ENCODE measurements around the gene RNF11.
A peak's percentile ranks its signal among the peaks of the same experiment; 100 is the strongest.

RNF11 gene, protein sequence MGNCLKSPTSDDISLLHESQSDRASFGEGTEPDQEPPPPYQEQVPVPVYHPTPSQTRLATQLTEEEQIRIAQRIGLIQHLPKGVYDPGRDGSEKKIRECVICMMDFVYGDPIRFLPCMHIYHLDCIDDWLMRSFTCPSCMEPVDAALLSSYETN

GRCh38 chr1:51235673-51236530, at the start of gene RNF11:
TSS of gene RNF11 (plus strand) at chr1:51236273. CDS start at chr1:51236757, 484 bp downstream.
- DNase-seq (ENCODE audit: low spot score in 2 of 2) (peak; percentile 80 to 89), ATAC-seq (replicated peaks; ENCODE audit: extremely low read depth, poor library complexity, severe bottlenecking) (peak; percentile 95)
- no peaks in the 10 kb centered on the region for H3K27me3 Mint-ChIP-seq
- peaks cover 25% of the 10 kb centered on the region for H3K4me1 Mint-ChIP-seq
- no peak within 1 kb of the TSS for H3K27ac Mint-ChIP-seq (ENCODE audit: low read depth)
- H3K36me3 Mint-ChIP-seq (ENCODE audit: insufficient read depth): peaks cover 2% of the 10 kb centered on the region
- H3K9me3 Mint-ChIP-seq: no peaks in the 10 kb centered on the region
- H3K4me3 Mint-ChIP-seq: no peak within 1 kb of the TSS

GRCh38 chr1:51188230-51188629, 47.8 kb upstream of the RNF11 start:
- no peaks in the 10 kb centered on the region for H3K4me1 Mint-ChIP-seq
- no peak overlapping the region for H3K4me3 Mint-ChIP-seq
- H3K27ac Mint-ChIP-seq (ENCODE audit: low read depth): no peak overlapping the region
- H3K9me3 Mint-ChIP-seq: no peaks in the 10 kb centered on the region
- DNase-seq (ENCODE audit: low spot score in 2 of 2): no peak
- H3K36me3 Mint-ChIP-seq (ENCODE audit: insufficient read depth): no peaks in the 10 kb centered on the region
- ATAC-seq (replicated peaks; ENCODE audit: extremely low read depth, poor library complexity, severe bottlenecking): no peak
- H3K27me3 Mint-ChIP-seq: peaks cover 7% of the 10 kb centered on the region

DNA sequence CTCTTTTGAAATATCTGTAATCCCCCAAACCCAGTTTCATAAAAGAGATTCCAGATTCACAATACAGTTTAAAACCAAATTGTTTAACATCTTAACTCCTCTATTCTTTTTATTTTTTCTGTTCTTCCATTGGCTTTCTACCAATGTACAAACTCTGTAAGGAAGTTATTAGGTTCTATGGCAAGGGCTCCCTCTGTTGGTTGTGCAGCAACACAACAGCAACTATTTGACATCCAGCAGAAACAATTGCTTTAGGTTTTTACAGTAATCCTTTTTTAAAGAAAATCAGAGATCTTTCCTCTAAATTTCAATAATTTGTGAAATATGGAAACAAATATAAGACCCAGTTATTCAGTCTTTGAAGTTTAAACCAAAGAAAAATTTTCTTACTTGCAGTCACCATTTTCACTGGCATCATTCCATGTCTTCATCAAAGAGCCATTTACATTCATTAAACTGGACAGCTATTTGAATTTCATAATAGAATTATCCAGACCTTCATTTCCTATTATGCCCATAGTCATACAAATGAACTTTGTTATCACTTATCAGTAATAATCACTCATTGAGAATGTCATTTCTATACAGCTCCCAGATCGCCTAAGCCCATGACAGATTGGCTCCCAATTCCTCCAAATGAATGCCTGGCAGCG, 46.5 kb upstream of the RNF11 start:
- H3K9me3 Mint-ChIP-seq: no peaks in the 10 kb centered on the region
- H3K4me3 Mint-ChIP-seq: no peak overlapping the region
- ATAC-seq (replicated peaks; ENCODE audit: extremely low read depth, poor library complexity, severe bottlenecking): no peak
- H3K27me3 Mint-ChIP-seq: no peaks in the 10 kb centered on the region
- no peak overlapping the region for H3K27ac Mint-ChIP-seq (ENCODE audit: low read depth)
- DNase-seq (ENCODE audit: low spot score in 2 of 2): peak in 1 of 2 donors; percentile 13
- no peaks in the 10 kb centered on the region for H3K36me3 Mint-ChIP-seq (ENCODE audit: insufficient read depth)
- no peaks in the 10 kb centered on the region for H3K4me1 Mint-ChIP-seq

DNA sequence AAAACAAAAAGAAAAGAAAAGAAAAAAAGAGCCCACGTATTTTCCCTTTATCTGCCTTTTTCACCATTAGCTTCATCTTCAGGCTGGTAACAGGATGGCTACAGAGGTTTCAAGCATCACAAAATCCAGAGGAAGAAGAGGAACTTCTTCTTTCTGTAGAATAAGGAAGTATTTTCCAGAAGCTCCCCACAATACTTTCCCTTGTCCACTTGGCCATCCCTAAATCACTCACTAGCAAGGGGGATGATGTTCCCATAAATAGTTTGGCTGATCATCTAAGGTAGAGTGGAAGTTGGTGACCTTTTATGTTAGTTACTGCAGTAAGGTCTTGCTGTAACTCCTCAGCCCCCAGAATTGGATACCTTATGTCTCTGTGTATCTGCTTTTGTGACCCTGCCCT, 45.1 kb upstream of the RNF11 start:
- Mint-ChIP-seq H3K9me3 (no peaks in the 10 kb centered on the region), H3K36me3 (ENCODE audit: insufficient read depth) (no peaks in the 10 kb centered on the region), H3K4me1 (no peaks in the 10 kb centered on the region), H3K27me3 (no peaks in the 10 kb centered on the region), H3K4me3 (no peak overlapping the region), H3K27ac (ENCODE audit: low read depth) (no peak overlapping the region)
- ATAC-seq (replicated peaks; ENCODE audit: extremely low read depth, poor library complexity, severe bottlenecking) (no peak), DNase-seq (ENCODE audit: low spot score in 2 of 2) (no peak)

DNA sequence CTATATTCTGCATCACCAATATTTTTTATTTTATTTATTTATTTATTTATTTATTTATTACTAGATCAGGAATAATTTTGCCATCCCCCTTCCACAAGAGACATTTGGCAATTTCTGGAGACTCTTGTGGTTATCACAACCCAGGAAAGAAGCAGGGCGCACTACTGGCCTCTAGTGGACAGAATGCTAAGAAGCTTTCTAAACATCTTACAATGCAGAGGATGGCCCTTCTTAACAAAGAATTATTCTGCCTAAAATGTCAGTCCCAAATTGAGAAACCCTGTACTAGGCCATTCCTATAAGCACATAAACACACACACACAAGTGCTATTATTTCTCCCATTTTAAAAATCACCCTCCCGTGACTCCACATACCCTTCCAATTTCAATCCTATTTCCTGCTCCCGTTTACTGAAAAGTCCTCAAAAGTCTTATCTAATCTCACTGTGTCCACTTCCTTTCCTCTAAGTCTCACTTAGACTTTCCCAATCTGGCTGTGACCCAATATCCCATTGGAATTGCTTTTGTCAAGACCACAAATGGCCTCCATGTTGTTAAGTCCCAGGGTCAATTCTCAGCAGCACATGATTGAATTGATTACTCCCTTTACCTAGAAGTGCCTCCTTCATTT, 43.7 kb upstream of the RNF11 start:
- H3K36me3 Mint-ChIP-seq (ENCODE audit: insufficient read depth): no peaks in the 10 kb centered on the region
- ATAC-seq (replicated peaks; ENCODE audit: extremely low read depth, poor library complexity, severe bottlenecking): no peak
- no peaks in the 10 kb centered on the region for H3K27me3 Mint-ChIP-seq
- no peaks in the 10 kb centered on the region for H3K4me1 Mint-ChIP-seq
- H3K9me3 Mint-ChIP-seq: no peaks in the 10 kb centered on the region
- no peak overlapping the region for H3K4me3 Mint-ChIP-seq
- peak; percentile 16 to 28 for DNase-seq (ENCODE audit: low spot score in 2 of 2)
- no peak overlapping the region for H3K27ac Mint-ChIP-seq (ENCODE audit: low read depth)

DNA sequence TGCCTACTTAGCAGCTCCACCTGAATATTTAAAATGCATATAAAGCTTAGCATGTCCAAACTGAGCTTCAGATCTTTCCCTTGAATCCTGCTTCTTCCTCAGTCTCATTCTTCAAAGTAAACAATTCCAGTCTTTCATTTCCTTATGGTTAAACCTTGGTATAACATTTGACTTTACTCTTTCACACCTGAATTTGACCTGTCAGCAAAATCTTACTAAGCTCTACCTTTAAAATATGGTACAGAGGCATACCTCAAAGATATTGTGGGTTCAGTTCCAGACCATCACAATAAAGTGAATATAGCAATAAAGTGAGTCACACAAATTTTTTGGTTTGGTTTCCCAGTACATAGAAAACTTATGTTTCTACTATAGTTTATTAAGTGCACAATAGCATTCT, 42.5 kb upstream of the RNF11 start:
- ATAC-seq (replicated peaks; ENCODE audit: extremely low read depth, poor library complexity, severe bottlenecking) (no peak), DNase-seq (ENCODE audit: low spot score in 2 of 2) (no peak)
- Mint-ChIP-seq H3K27me3 (no peaks in the 10 kb centered on the region), H3K4me3 (no peak overlapping the region), H3K27ac (ENCODE audit: low read depth) (no peak overlapping the region), H3K9me3 (no peaks in the 10 kb centered on the region), H3K4me1 (no peaks in the 10 kb centered on the region), H3K36me3 (ENCODE audit: insufficient read depth) (no peaks in the 10 kb centered on the region)

DNA sequence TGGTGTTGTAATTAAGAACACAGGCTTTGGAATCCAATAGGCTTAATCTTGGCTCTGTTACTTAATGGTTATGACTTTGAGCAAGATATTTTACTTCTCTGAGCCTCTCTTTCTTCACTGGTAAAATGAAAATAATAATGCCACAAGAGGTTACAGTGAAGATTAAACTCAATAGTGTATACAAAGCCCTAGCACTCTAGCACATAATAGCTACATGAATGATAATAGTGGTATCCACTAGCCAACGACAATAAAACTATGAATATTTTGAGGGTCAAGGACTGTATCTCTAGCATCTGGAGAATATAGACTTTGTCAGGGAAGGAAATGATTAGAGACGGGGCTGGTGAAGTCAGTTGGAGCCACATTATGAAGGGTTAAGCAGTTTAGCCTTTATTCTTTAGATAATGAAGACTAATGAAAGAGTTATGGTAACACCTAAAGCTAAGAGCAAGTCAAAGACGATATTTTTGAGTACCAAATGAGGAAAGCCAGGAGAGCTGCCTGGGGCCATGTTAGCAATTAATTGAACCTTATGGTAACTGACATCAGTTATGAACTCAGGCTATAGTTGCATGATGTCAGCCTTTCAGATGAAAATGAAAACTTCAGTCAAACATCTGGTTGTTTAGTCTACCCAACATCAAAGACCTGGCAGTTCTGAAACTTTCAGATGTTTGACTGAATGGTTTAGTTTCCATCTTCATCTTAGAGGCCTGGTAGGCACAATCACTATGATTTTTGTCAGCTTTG, 32.8 kb upstream of the RNF11 start:
- Mint-ChIP-seq H3K4me3 (no peak overlapping the region), H3K9me3 (no peaks in the 10 kb centered on the region), H3K27me3 (no peaks in the 10 kb centered on the region), H3K36me3 (ENCODE audit: insufficient read depth) (peaks cover 1% of the 10 kb centered on the region), H3K27ac (ENCODE audit: low read depth) (no peak overlapping the region), H3K4me1 (no peaks in the 10 kb centered on the region)
- DNase-seq (ENCODE audit: low spot score in 2 of 2): no peak
- no peak for ATAC-seq (replicated peaks; ENCODE audit: extremely low read depth, poor library complexity, severe bottlenecking)

GRCh38 chr1:51203874-51204245, 32.2 kb upstream of the RNF11 start:
- no peaks in the 10 kb centered on the region for H3K4me1 Mint-ChIP-seq

GRCh38 chr1:51210055-51210454, 26.0 kb upstream of the RNF11 start:
- peaks cover 1% of the 10 kb centered on the region for H3K36me3 Mint-ChIP-seq (ENCODE audit: insufficient read depth)
- no peaks in the 10 kb centered on the region for H3K27me3 Mint-ChIP-seq
- H3K9me3 Mint-ChIP-seq: no peaks in the 10 kb centered on the region
- peaks cover 8% of the 10 kb centered on the region for H3K4me1 Mint-ChIP-seq
- ATAC-seq (replicated peaks; ENCODE audit: extremely low read depth, poor library complexity, severe bottlenecking): no peak
- H3K4me3 Mint-ChIP-seq: no peak overlapping the region
- no peak overlapping the region for H3K27ac Mint-ChIP-seq (ENCODE audit: low read depth)
- no peak for DNase-seq (ENCODE audit: low spot score in 2 of 2)

More at GRCh38 chr1:51203874-51204245, 32.2 kb upstream of the RNF11 start:
- no peaks in the 10 kb centered on the region for H3K27me3 Mint-ChIP-seq
- no peaks in the 10 kb centered on the region for H3K9me3 Mint-ChIP-seq
- no peak for DNase-seq (ENCODE audit: low spot score in 2 of 2)
- ATAC-seq (replicated peaks; ENCODE audit: extremely low read depth, poor library complexity, severe bottlenecking): no peak
- H3K27ac Mint-ChIP-seq (ENCODE audit: low read depth): no peak overlapping the region
- H3K4me3 Mint-ChIP-seq: no peak overlapping the region
- peaks cover 1% of the 10 kb centered on the region for H3K36me3 Mint-ChIP-seq (ENCODE audit: insufficient read depth)

- H3K27ac Mint-ChIP-seq (ENCODE audit: low read depth): no peak overlapping the region
- DNase-seq (ENCODE audit: low spot score in 2 of 2) (no peak), ATAC-seq (replicated peaks; ENCODE audit: extremely low read depth, poor library complexity, severe bottlenecking) (no peak)
- no peaks in the 10 kb centered on the region for H3K27me3 Mint-ChIP-seq
- peaks cover 12% of the 10 kb centered on the region for H3K4me1 Mint-ChIP-seq
- H3K36me3 Mint-ChIP-seq (ENCODE audit: insufficient read depth): peaks cover 1% of the 10 kb centered on the region
- H3K9me3 Mint-ChIP-seq: no peaks in the 10 kb centered on the region
- no peak overlapping the region for H3K4me3 Mint-ChIP-seq
These were observed 25.4 kb upstream of the RNF11 start for GRCh38 chr1:51210676-51211075.

DNA sequence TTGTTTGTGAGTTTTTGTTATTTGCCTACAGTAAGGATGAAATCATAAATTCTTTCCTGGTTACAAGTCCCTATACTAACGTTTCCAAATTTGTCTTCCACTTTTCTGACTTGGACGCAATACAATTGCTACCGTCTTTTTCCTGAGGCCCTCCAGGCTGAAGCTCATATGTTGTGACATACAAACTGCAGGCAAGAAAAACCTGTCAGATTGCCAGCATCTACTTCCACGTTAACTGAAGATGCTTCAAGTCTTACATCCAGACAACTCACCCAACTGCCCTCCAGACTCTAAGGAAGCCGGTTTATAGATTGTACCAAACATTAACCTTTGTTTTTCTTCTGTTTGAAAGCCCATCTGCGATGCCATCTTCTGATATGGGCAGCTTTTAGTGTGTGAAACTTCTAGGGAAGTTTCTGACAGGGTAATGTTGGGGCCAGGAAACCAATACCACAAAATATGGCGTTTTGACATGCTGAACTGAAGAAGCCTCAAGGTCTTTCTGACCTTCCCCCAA, 21.4 kb upstream of the RNF11 start:
- no peak for DNase-seq (ENCODE audit: low spot score in 2 of 2)
- Mint-ChIP-seq H3K9me3 (no peaks in the 10 kb centered on the region), H3K4me3 (no peak overlapping the region), H3K36me3 (ENCODE audit: insufficient read depth) (no peaks in the 10 kb centered on the region), H3K27me3 (no peaks in the 10 kb centered on the region), H3K27ac (ENCODE audit: low read depth) (peak overlapping the region; percentile 20), H3K4me1 (peaks cover 12% of the 10 kb centered on the region)
- no peak for ATAC-seq (replicated peaks; ENCODE audit: extremely low read depth, poor library complexity, severe bottlenecking)

- no peaks in the 10 kb centered on the region for H3K36me3 Mint-ChIP-seq (ENCODE audit: insufficient read depth)
- DNase-seq (ENCODE audit: low spot score in 2 of 2) (no peak), ATAC-seq (replicated peaks; ENCODE audit: extremely low read depth, poor library complexity, severe bottlenecking) (no peak)
- peaks cover 12% of the 10 kb centered on the region for H3K4me1 Mint-ChIP-seq
- H3K9me3 Mint-ChIP-seq: no peaks in the 10 kb centered on the region
- no peak overlapping the region for H3K4me3 Mint-ChIP-seq
- peak overlapping the region; percentile 20 for H3K27ac Mint-ChIP-seq (ENCODE audit: low read depth)
- H3K27me3 Mint-ChIP-seq: no peaks in the 10 kb centered on the region
These were observed 20.9 kb upstream of the RNF11 start for GRCh38 chr1:51215169-51215568.
